GM06990 (cell line): ENCODE results near the gene SATB1.

Experiments
- DNase-seq: peaks from one replicate; pipeline ENCODE4 v3.0.0-alpha.2; 2011; ENCODE audit not compliant: insufficient read length; ENCODE audit errors: extremely low read depth
- H3K27me3 ChIP-seq: replicated peaks from 2 replicates; pipeline ENCODE4 v1.6.0; 2011; ENCODE audit warnings: low read length; ENCODE audit not compliant: control insufficient read depth, insufficient read depth
- H3K36me3 ChIP-seq: 2 replicates; pipeline ENCODE4 v1.5.1; 2011; ENCODE audit warnings: low read length; ENCODE audit not compliant: control insufficient read depth, insufficient read depth
- H3K4me3 ChIP-seq: replicated peaks from 2 replicates; pipeline ENCODE4 v1.5.1; 2011; ENCODE audit warnings: low read depth, mild to moderate bottlenecking, control low read depth, low read length
- TF ChIP-seq, protein P1 (sequence below): IDR thresholded peaks from 2 replicates; pipeline ENCODE4 v1.5.1; 2011; ENCODE audit warnings: low read length, control low read depth, mild to moderate bottlenecking, inconsistent platforms; ENCODE audit not compliant: insufficient read depth, poor library complexity, severe bottlenecking

SATB1 gene

DNA sequence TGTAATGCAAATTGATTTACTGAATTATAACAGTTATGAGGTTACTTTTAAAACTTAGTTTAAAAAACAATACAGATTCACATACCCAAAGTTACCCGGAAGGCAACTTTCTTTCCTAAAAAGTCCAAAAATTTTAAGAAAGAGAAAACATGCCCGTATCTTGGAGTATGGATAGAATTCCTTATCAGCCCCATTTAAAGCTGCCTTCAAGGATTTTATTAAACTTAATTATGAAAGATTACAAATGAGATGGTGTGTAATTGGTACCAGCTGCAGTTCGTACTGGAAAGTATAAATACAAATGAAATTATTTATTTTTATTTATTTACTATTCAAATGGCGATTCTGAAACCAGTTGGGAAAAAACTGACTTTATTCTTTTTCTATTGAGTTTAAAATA is 39.4 kb downstream of the SATB1 start:
- no peaks in the 10 kb centered on the region for H3K27me3 ChIP-seq
- H3K4me3 ChIP-seq: no peak overlapping the region
- H3K36me3 ChIP-seq: no peaks in the 10 kb centered on the region
- DNase-seq: no peak
- TF ChIP-seq, protein P1, sequence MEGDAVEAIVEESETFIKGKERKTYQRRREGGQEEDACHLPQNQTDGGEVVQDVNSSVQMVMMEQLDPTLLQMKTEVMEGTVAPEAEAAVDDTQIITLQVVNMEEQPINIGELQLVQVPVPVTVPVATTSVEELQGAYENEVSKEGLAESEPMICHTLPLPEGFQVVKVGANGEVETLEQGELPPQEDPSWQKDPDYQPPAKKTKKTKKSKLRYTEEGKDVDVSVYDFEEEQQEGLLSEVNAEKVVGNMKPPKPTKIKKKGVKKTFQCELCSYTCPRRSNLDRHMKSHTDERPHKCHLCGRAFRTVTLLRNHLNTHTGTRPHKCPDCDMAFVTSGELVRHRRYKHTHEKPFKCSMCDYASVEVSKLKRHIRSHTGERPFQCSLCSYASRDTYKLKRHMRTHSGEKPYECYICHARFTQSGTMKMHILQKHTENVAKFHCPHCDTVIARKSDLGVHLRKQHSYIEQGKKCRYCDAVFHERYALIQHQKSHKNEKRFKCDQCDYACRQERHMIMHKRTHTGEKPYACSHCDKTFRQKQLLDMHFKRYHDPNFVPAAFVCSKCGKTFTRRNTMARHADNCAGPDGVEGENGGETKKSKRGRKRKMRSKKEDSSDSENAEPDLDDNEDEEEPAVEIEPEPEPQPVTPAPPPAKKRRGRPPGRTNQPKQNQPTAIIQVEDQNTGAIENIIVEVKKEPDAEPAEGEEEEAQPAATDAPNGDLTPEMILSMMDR: no peak

GRCh38 chr3:18382760-18383369 is 42.3 kb downstream of the SATB1 start:
- TF ChIP-seq, protein P1: no peak
- Histone ChIP-seq H3K27me3 (no peaks in the 10 kb centered on the region), H3K36me3 (no peaks in the 10 kb centered on the region), H3K4me3 (no peak overlapping the region)
- no peak for DNase-seq

- Histone ChIP-seq H3K36me3 (no peaks in the 10 kb centered on the region), H3K27me3 (no peaks in the 10 kb centered on the region), H3K4me3 (no peak overlapping the region)
- DNase-seq: no peak
- TF ChIP-seq, protein P1: no peak
These were observed 45.5 kb downstream of the SATB1 start for GRCh38 chr3:18379647-18380046.

DNA sequence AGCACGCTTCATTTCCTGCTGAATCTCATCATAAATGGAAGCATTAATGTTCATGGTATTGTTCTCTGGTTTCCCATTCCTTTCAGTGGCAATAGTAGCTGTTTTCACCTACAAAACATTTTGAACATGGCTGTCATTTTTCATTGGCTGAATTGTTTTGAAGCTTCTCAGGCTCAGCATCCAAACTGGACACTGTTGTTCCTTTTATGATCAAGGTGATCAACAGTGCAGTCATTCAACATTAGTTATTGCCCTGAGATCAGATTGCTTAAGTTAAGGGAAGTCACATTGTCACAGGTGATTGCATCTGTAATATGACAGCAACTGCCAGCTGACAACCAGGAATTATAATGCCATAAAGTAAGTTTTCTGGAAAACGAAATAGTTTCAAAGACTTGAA is 46.9 kb downstream of the SATB1 start:
- DNase-seq: no peak
- Histone ChIP-seq H3K36me3 (no peaks in the 10 kb centered on the region), H3K4me3 (no peak overlapping the region), H3K27me3 (no peaks in the 10 kb centered on the region)
- TF ChIP-seq, protein P1: no peak

DNA sequence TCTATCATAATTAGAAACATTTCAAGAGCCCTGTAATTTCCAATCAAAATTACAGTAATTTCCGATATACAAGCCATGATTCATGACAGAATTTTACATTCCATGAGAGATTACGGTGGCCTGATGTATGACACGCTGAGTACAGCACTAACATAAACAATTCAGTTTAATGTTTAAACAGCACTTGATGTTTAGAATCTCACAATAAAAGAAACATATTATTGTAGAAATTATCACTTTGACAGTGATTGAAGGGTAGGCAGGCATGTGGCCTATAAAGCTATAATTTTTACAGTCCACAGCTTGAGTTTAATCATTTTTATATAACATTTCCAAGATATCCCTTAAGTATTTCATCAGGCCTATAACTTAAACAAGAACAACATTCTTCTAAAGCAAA is 48.5 kb downstream of the SATB1 start:
- DNase-seq: no peak
- Histone ChIP-seq H3K4me3 (no peak overlapping the region), H3K36me3 (no peaks in the 10 kb centered on the region), H3K27me3 (no peaks in the 10 kb centered on the region)
- TF ChIP-seq, protein P1: no peak

- Histone ChIP-seq H3K4me3 (no peak overlapping the region), H3K27me3 (no peaks in the 10 kb centered on the region), H3K36me3 (no peaks in the 10 kb centered on the region)
- DNase-seq: no peak
- TF ChIP-seq, protein P1: no peak
These were observed 52.2 kb downstream of the SATB1 start for GRCh38 chr3:18372786-18373405.
